HG03066 (cell line): ENCODE results near the gene NDNF.

Experiments used
- ATAC-seq: cut with Tn5 transposase; IDR thresholded peaks from one replicate; pipeline ENCODE4 v1.9.1; 2021; ENCODE audit warnings: low read depth; ENCODE audit not compliant: unreplicated experiment

Gene NDNF

GRCh38 chr4:121072224-121073003 lies at the start of gene NDNF:
TSS of gene NDNF (minus strand) at chr4:121072535. CDS start at chr4:121045837, 26,698 bp downstream.
- ATAC-seq = no peak

- no peak for ATAC-seq
These were observed 47.4 kb upstream of the NDNF start for GRCh38 chr4:121119715-121120114.

- ATAC-seq = no peak
These were observed 46.0 kb upstream of the NDNF start for GRCh38 chr4:121118344-121118743.

GRCh38 chr4:121114756-121115155 lies 42.4 kb upstream of the NDNF start:
- ATAC-seq = no peak

- no peak for ATAC-seq
These were observed 40.2 kb upstream of the NDNF start for GRCh38 chr4:121112530-121112929.

GRCh38 chr4:121108557-121108956 lies 36.2 kb upstream of the NDNF start:
- no peak for ATAC-seq

GRCh38 chr4:121107507-121107906 lies 35.2 kb upstream of the NDNF start:
- ATAC-seq = no peak

GRCh38 chr4:121100093-121100775 lies 27.9 kb upstream of the NDNF start:
- ATAC-seq = no peak

GRCh38 chr4:121098266-121098665 lies 25.9 kb upstream of the NDNF start:
- ATAC-seq = no peak

GRCh38 chr4:121096629-121097028 lies 24.3 kb upstream of the NDNF start:
- no peak for ATAC-seq

- ATAC-seq = no peak
These were observed 23.9 kb upstream of the NDNF start for GRCh38 chr4:121096191-121096590.

- ATAC-seq = no peak
These were observed 22.1 kb upstream of the NDNF start for GRCh38 chr4:121094297-121094966.

- no peak for ATAC-seq
These were observed 20.9 kb upstream of the NDNF start for GRCh38 chr4:121093261-121093660.

- ATAC-seq = no peak
These were observed 19.6 kb upstream of the NDNF start for GRCh38 chr4:121091941-121092340.

- ATAC-seq = no peak
These were observed 16.5 kb upstream of the NDNF start for GRCh38 chr4:121088867-121089266.

GRCh38 chr4:121079376-121079775 lies 7.0 kb upstream of the NDNF start:
- ATAC-seq = no peak

GRCh38 chr4:121077496-121077895 lies 5.2 kb upstream of the NDNF start:
- ATAC-seq = no peak

GRCh38 chr4:121076416-121076815 lies 4.1 kb upstream of the NDNF start:
- ATAC-seq = no peak

- no peak for ATAC-seq
These were observed 1.5 kb upstream of the NDNF start for GRCh38 chr4:121073672-121074381.

GRCh38 chr4:121073004-121073435 lies 685 bp upstream of the NDNF start:
- ATAC-seq = no peak
